Stimulated activated CD8-positive, alpha-beta memory T cell treated with anti-CD3 and anti-CD28 coated beads, Interleukin-15, amount 100 ng/mL, for 48 hours (primary cell): ENCODE results near the gene IQCB1.
"Not testable (repeated sequence)": the region's sequence is repeated elsewhere in the genome, so short reads cannot be mapped to it uniquely, and the experiment has no call there.

Experiments
- DNase-seq, 2 donors: peaks; one replicate each; pipeline ENCODE4 v3.0.0-alpha.2; 2020; ENCODE audit warnings: low read depth in 2 of 2

IQCB1 gene

GRCh38 chr3:121834671-121835464 lies at the start of gene IQCB1, which contains the start of gene EAF2:
TSS of gene IQCB1 (minus strand) at chr3:121835060. CDS start at chr3:121828960, 6,100 bp downstream.
TSS of gene EAF2 (plus strand) at chr3:121835209. CDS start at chr3:121835286, 77 bp downstream.
- DNase-seq: peak; percentile 89 to 93

- DNase-seq: no peak
Observed at GRCh38 chr3:121883507-121883906, 48.6 kb upstream of the IQCB1 start.

GRCh38 chr3:121878411-121878810 lies 43.6 kb upstream of the IQCB1 start:
- no peak for DNase-seq

GRCh38 chr3:121871430-121871829 lies 36.6 kb upstream of the IQCB1 start:
- no peak for DNase-seq

- no peak for DNase-seq
Observed at GRCh38 chr3:121870717-121871116, 35.9 kb upstream of the IQCB1 start.

- no peak for DNase-seq
Observed at GRCh38 chr3:121869736-121870135, 34.9 kb upstream of the IQCB1 start.

GRCh38 chr3:121863801-121864200 lies 28.9 kb upstream of the IQCB1 start:
- DNase-seq: no peak

GRCh38 chr3:121863247-121863646 lies 28.4 kb upstream of the IQCB1 start:
- not testable (repeated sequence) for DNase-seq

GRCh38 chr3:121857778-121858177 lies 22.9 kb upstream of the IQCB1 start:
- not testable (repeated sequence) for DNase-seq

- DNase-seq: no peak
Observed at GRCh38 chr3:121855555-121855954, 20.7 kb upstream of the IQCB1 start.

GRCh38 chr3:121852256-121852655 lies 17.4 kb upstream of the IQCB1 start:
- DNase-seq: no peak

GRCh38 chr3:121844892-121845291 lies 10.0 kb upstream of the IQCB1 start:
- DNase-seq: no peak

GRCh38 chr3:121839962-121840361 lies 5.1 kb upstream of the IQCB1 start:
- no peak for DNase-seq

- no peak for DNase-seq
Observed at GRCh38 chr3:121836481-121836880, 1.6 kb upstream of the IQCB1 start.

GRCh38 chr3:121836064-121836463 lies 1.2 kb upstream of the IQCB1 start:
- no peak for DNase-seq

GRCh38 chr3:121835465-121835801 lies 573 bp upstream of the IQCB1 start:
- no peak for DNase-seq

- DNase-seq: no peak
Observed at GRCh38 chr3:121834157-121834670, 646 bp downstream of the IQCB1 start.

- DNase-seq: no peak
Observed at GRCh38 chr3:121822973-121823372, 11.9 kb downstream of the IQCB1 start.

GRCh38 chr3:121821421-121822199 lies 13.2 kb downstream of the IQCB1 start:
- no peak for DNase-seq

GRCh38 chr3:121819236-121819635 lies 15.6 kb downstream of the IQCB1 start:
- no peak for DNase-seq

- DNase-seq: no peak
Observed at GRCh38 chr3:121818578-121818977, 16.3 kb downstream of the IQCB1 start.

GRCh38 chr3:121817753-121818152 lies 17.1 kb downstream of the IQCB1 start:
- no peak for DNase-seq

- no peak for DNase-seq
Observed at GRCh38 chr3:121809249-121809648, 25.6 kb downstream of the IQCB1 start.
